B cell (primary cell): ENCODE measurements around the gene SPRY4.

Experiments
- CTCF ChIP-seq: fragments of 200-600 bp; IDR thresholded peaks from one replicate; pipeline ENCODE4 v1.8.0; 2022; ENCODE audit warnings: antibody characterized with exemption, mild to moderate bottlenecking
- EZH2 ChIP-seq: IDR thresholded peaks from 2 replicates; pipeline ENCODE4 v1.6.1; 2012; ENCODE audit warnings: borderline replicate concordance, low read depth, mild to moderate bottlenecking, moderate library complexity, low read length; ENCODE audit not compliant: insufficient read depth, poor library complexity, severe bottlenecking

GRCh38 chr5:142325725-142326479 lies 1.1 kb upstream of the SPRY4 start:
- no peak for TF ChIP-seq CTCF
- no peak for TF ChIP-seq EZH2
